SK-N-SH treated with all-trans-retinoic acid at 6 μM for 48 hours (cell line): Measurements from ENCODE around the gene MMP21.

ENCODE experiments used
- ATAC-seq: fragments of 200-7000 bp; cut with Tn5 transposase; 3 replicates; pipeline ENCODE4 v1.9.1; 2020; ENCODE audit warnings: mild to moderate bottlenecking, moderate library complexity
- ARNTL ChIP-seq: fragments of 450-650 bp; formaldehyde crosslinking; IDR thresholded peaks from 2 replicates; pipeline ENCODE4 v1.5.0; 2020; ENCODE audit warnings: low read depth, mild to moderate bottlenecking, moderate library complexity, borderline replicate concordance
- BACH2 ChIP-seq: fragments of 250-450 bp; sonication (Bioruptor Pico); IDR thresholded peaks from 2 replicates; pipeline ENCODE4 v1.9.0; 2021; ENCODE audit warnings: mild to moderate bottlenecking, borderline replicate concordance
- CREB5 ChIP-seq: fragments of 250-450 bp; sonication (Bioruptor Pico); IDR thresholded peaks from 2 replicates; pipeline ENCODE4 v1.5.1; 2020; ENCODE audit warnings: low read depth, mild to moderate bottlenecking, moderate library complexity
- CSDC2 ChIP-seq: fragments of 250-450 bp; sonication (Bioruptor Pico); IDR thresholded peaks from 2 replicates; pipeline ENCODE4 v1.5.0; 2020; ENCODE audit warnings: mild to moderate bottlenecking, moderate library complexity
- CSRNP3 ChIP-seq: fragments of 250-450 bp; sonication (Bioruptor Pico); IDR thresholded peaks from 2 replicates; pipeline ENCODE4 v1.5.1; 2021; ENCODE audit warnings: mild to moderate bottlenecking, moderate library complexity
- ESRRG ChIP-seq: fragments of 250-450 bp; sonication (Bioruptor Pico); IDR thresholded peaks from 2 replicates; pipeline ENCODE4 v1.6.1; 2021; ENCODE audit warnings: mild to moderate bottlenecking
- GLIS3 ChIP-seq: fragments of 250-450 bp; sonication (Bioruptor Pico); IDR thresholded peaks from 2 replicates; pipeline ENCODE4 v1.5.0; 2020; ENCODE audit warnings: mild to moderate bottlenecking, moderate library complexity
- ISL1 ChIP-seq: fragments of 250-450 bp; sonication (Bioruptor Pico); IDR thresholded peaks from 2 replicates; pipeline ENCODE4 v2.1.2; 2022; ENCODE audit warnings: mild to moderate bottlenecking, moderate library complexity
- OSR1 ChIP-seq: fragments of 250-450 bp; sonication (Bioruptor Pico); IDR thresholded peaks from 2 replicates; pipeline ENCODE4 v1.8.0; 2022; ENCODE audit warnings: moderate library complexity, mild to moderate bottlenecking, inconsistent platforms
- PATZ1 ChIP-seq: fragments of 250-450 bp; sonication (Bioruptor Pico); IDR thresholded peaks from 2 replicates; pipeline ENCODE4 v1.8.0; 2020; ENCODE audit warnings: mild to moderate bottlenecking, moderate library complexity, borderline replicate concordance
- POU6F1 ChIP-seq: fragments of 250-450 bp; sonication (Bioruptor Pico); IDR thresholded peaks from 2 replicates; pipeline ENCODE4 v1.8.0; 2021; ENCODE audit warnings: low read depth, mild to moderate bottlenecking, moderate library complexity, borderline replicate concordance
- PPARA ChIP-seq: fragments of 250-450 bp; sonication (Bioruptor Pico); IDR thresholded peaks from 2 replicates; pipeline ENCODE4 v1.5.0; 2020; ENCODE audit warnings: mild to moderate bottlenecking, borderline replicate concordance
- RARB ChIP-seq: fragments of 250-450 bp; sonication (Bioruptor Pico); IDR thresholded peaks from 2 replicates; pipeline ENCODE4 v1.8.0; 2021; ENCODE audit warnings: mild to moderate bottlenecking, moderate library complexity
- SNAI2 ChIP-seq: fragments of 250-450 bp; sonication (Bioruptor Pico); IDR thresholded peaks from 2 replicates; pipeline ENCODE4 v1.5.0; 2020; ENCODE audit warnings: mild to moderate bottlenecking, moderate library complexity
- TCF4 ChIP-seq: fragments of 250-450 bp; sonication (Bioruptor Pico); IDR thresholded peaks from 2 replicates; pipeline ENCODE4 v1.8.0; 2021; ENCODE audit warnings: mild to moderate bottlenecking, moderate library complexity, borderline replicate concordance
- TOX ChIP-seq: fragments of 250-450 bp; sonication (Bioruptor Pico); IDR thresholded peaks from 2 replicates; pipeline ENCODE4 v1.8.0; 2021; ENCODE audit warnings: mild to moderate bottlenecking, moderate library complexity, borderline replicate concordance
- TSHZ2 ChIP-seq: fragments of 250-450 bp; sonication (Bioruptor Pico); IDR thresholded peaks from 2 replicates; pipeline ENCODE4 v1.5.0; 2020; ENCODE audit warnings: mild to moderate bottlenecking, moderate library complexity
- ZC3H10 ChIP-seq: fragments of 250-450 bp; sonication (Bioruptor Pico); IDR thresholded peaks from 2 replicates; pipeline ENCODE4 v1.5.1; 2021; ENCODE audit warnings: mild to moderate bottlenecking, moderate library complexity
- ZFP3 ChIP-seq: fragments of 250-450 bp; sonication (Bioruptor Pico); IDR thresholded peaks from 2 replicates; pipeline ENCODE4 v1.5.0; 2020; ENCODE audit warnings: mild to moderate bottlenecking, moderate library complexity
- ZFP30 ChIP-seq: fragments of 450-650 bp; formaldehyde crosslinking; IDR thresholded peaks from 2 replicates; pipeline ENCODE4 v1.5.0; 2022; ENCODE audit warnings: mild to moderate bottlenecking, moderate library complexity
- ZNF565 ChIP-seq: fragments of 450-650 bp; formaldehyde crosslinking; conservative IDR thresholded peaks from 2 replicates; pipeline ENCODE4 v1.5.0; 2020; ENCODE audit warnings: low read depth, mild to moderate bottlenecking, moderate library complexity
- ZNF8 ChIP-seq: fragments of 450-650 bp; formaldehyde crosslinking; IDR thresholded peaks from 2 replicates; pipeline ENCODE4 v1.5.0; 2020; ENCODE audit warnings: mild to moderate bottlenecking, moderate library complexity

MMP21 gene

GRCh38 chr10:125808047-125808446 is 32.4 kb upstream of the MMP21 start:
- TF ChIP-seq OSR1 (CRISPR knock-in tag) = no peak
- no peak for TF ChIP-seq ZNF8 (CRISPR knock-in tag)
- TF ChIP-seq GLIS3 (CRISPR knock-in tag) = no peak
- no peak for TF ChIP-seq PATZ1 (CRISPR knock-in tag)
- no peak for TF ChIP-seq ESRRG
- TF ChIP-seq ZFP3 (CRISPR knock-in tag) = no peak
- TF ChIP-seq PPARA (CRISPR knock-in tag) = no peak
- TF ChIP-seq BACH2 (CRISPR knock-in tag) = no peak
- TF ChIP-seq RARB (CRISPR knock-in tag) = no peak
- TF ChIP-seq TCF4 (CRISPR knock-in tag) = no peak
- no peak for TF ChIP-seq ZNF565 (CRISPR knock-in tag)
- no peak for ATAC-seq

- TF ChIP-seq RARB (CRISPR knock-in tag) = no peak
- TF ChIP-seq ARNTL (CRISPR knock-in tag) = no peak
- TF ChIP-seq OSR1 (CRISPR knock-in tag) = no peak
- no peak for TF ChIP-seq TCF4 (CRISPR knock-in tag)
- TF ChIP-seq GLIS3 (CRISPR knock-in tag) = no peak
- TF ChIP-seq SNAI2 = no peak
- TF ChIP-seq ZFP30 (CRISPR knock-in tag) = no peak
- TF ChIP-seq ZNF565 (CRISPR knock-in tag) = no peak
- TF ChIP-seq PPARA (CRISPR knock-in tag) = no peak
- no peak for TF ChIP-seq CREB5 (CRISPR knock-in tag)
- TF ChIP-seq CSDC2 = no peak
- TF ChIP-seq TOX (CRISPR knock-in tag) = no peak
- no peak for TF ChIP-seq ZC3H10 (CRISPR knock-in tag)
- TF ChIP-seq ZNF8 (CRISPR knock-in tag) = no peak
- no peak for TF ChIP-seq BACH2 (CRISPR knock-in tag)
- no peak for TF ChIP-seq CSRNP3
- TF ChIP-seq TSHZ2 = no peak
- no peak for TF ChIP-seq POU6F1 (CRISPR knock-in tag)
- no peak for TF ChIP-seq ISL1 (CRISPR knock-in tag)
- TF ChIP-seq, all 23 proteins: peak for 0
- ATAC-seq = no peak
These were observed 27.1 kb upstream of the MMP21 start for GRCh38 chr10:125802739-125803138.

- no peak for ATAC-seq
- TF ChIP-seq PATZ1 (CRISPR knock-in tag) = no peak
- TF ChIP-seq PPARA (CRISPR knock-in tag) = no peak
- TF ChIP-seq GLIS3 (CRISPR knock-in tag) = no peak
- TF ChIP-seq OSR1 (CRISPR knock-in tag) = no peak
- TF ChIP-seq TCF4 (CRISPR knock-in tag) = no peak
- TF ChIP-seq SNAI2 = no peak
- TF ChIP-seq ARNTL (CRISPR knock-in tag) = no peak
- no peak for TF ChIP-seq CSDC2
- no peak for TF ChIP-seq ZC3H10 (CRISPR knock-in tag)
- TF ChIP-seq ISL1 (CRISPR knock-in tag) = no peak
- no peak for TF ChIP-seq ZNF8 (CRISPR knock-in tag)
- TF ChIP-seq TSHZ2 = no peak
- no peak for TF ChIP-seq ZFP30 (CRISPR knock-in tag)
These were observed 26.5 kb upstream of the MMP21 start for GRCh38 chr10:125802131-125802530.
